ENCODE data around the gene OR4E1.
A peak's percentile ranks its signal among the peaks of the same experiment; 100 is the strongest.
"Not testable (repeated sequence)": the region's sequence is repeated elsewhere in the genome, so short reads cannot be mapped to it uniquely, and the experiment has no call there.

Gene OR4E1

DNA sequence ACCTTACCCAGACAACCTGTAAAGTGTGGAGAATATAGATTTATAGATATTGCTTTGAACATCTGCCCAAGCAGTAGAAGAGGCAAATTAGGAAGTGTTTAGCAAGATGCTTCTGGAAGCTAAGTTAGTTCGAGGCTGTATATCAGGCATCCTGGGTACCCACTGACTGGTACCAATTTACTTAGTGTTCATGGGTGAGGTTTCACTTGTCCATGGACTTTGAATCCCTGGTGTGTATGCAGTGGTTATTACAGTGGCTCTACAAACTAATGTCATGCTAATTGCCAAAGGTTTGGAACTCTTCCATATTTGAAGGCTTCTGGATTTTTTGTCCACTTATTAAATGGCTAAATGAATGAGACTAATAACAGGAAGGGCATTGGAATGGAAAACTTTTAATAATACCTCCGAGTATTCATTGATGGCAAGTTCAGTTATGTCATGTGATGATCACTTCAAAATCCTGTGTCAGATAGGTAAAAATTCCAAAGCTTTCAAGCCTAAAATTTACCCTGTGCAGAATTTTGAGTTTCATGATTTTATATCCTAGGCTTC, 20.2 kb downstream of the OR4E1 start, which contains the start of gene OR4E2:
OR4E2 (plus strand) TSS at position 505 of the 555 bp plus-strand sequence. CDS start 11,248 bp downstream, outside the sequence.
- no peak for DNase-seq (ENCODE audit: low read depth)

- no peak for DNase-seq (ENCODE audit: low read depth)
These were observed 21.3 kb downstream of the OR4E1 start for GRCh38 chr14:21652209-21652808.

DNA sequence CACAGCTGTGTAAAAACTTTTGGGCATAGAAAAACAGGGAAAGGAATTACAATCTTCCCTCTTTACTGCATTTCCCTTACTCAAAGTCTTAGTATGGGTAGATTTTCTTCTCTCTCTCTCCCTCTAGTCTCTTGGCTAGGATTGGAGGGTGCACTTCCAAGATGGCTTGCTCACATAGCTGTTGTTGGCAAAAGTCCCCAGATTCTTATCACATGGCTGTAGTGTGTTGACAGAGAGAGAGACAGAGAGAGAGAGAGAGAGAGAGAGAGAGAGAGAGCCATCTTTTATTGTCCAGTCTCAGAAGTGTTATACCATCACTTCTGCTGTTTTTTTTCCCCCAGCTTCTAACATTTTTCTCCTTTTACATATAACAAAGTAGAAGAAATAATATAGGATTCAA, 26.2 kb downstream of the OR4E1 start:
- DNase-seq (ENCODE audit: low read depth) = peak; percentile 77

DNA sequence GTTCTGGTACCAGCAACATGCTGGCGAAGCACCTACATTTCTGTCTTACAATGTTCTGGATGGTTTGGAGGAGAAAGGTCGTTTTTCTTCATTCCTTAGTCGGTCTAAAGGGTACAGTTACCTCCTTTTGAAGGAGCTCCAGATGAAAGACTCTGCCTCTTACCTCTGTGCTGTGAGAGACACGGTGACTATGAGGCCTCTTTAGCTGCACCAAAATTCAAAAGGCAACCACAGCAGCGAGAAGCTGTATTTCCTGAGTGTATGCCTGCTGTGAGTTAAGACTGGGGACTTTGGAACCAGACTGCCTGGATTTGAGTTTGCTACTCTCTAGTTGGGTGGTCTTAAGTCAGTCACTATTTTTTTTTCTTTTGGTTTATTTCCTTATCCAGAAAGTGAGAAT, 30.2 kb downstream of the OR4E1 start:
- DNase-seq (ENCODE audit: low read depth) = no peak

- DNase-seq (ENCODE audit: low read depth) = no peak
These were observed 30.9 kb downstream of the OR4E1 start for GRCh38 chr14:21642683-21643082.

DNA sequence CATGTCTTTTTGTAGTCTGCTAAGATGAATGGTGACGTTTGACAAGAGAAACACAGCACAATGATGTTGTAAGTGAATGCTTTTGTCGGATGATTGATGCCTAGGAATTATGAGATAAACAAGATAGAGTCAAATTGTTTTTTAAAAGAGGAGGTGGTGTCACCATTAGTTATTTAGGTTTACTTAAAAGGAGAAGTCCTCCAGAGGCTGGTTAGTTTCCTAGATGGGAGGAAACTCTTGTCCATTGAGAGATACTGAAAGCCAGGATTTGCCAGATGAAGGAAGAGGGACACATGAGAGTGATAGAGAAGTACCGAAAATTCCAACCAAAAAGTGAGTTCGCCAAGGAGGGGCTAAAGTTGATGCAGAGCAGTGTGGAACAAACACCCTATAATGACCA, 38.8 kb downstream of the OR4E1 start, which contains the start of gene OR10G2:
OR10G2 (minus strand) TSS at position 101 of the 400 bp plus-strand sequence; CDS start at position 3, 98 bp downstream.
- no peak for DNase-seq (ENCODE audit: low read depth)

GRCh38 chr14:21631084-21631483, 42.5 kb downstream of the OR4E1 start:
- DNase-seq (ENCODE audit: low read depth) = no peak

GRCh38 chr14:21630503-21630902, 43.1 kb downstream of the OR4E1 start:
- not testable (repeated sequence) for DNase-seq (ENCODE audit: low read depth)

DNA sequence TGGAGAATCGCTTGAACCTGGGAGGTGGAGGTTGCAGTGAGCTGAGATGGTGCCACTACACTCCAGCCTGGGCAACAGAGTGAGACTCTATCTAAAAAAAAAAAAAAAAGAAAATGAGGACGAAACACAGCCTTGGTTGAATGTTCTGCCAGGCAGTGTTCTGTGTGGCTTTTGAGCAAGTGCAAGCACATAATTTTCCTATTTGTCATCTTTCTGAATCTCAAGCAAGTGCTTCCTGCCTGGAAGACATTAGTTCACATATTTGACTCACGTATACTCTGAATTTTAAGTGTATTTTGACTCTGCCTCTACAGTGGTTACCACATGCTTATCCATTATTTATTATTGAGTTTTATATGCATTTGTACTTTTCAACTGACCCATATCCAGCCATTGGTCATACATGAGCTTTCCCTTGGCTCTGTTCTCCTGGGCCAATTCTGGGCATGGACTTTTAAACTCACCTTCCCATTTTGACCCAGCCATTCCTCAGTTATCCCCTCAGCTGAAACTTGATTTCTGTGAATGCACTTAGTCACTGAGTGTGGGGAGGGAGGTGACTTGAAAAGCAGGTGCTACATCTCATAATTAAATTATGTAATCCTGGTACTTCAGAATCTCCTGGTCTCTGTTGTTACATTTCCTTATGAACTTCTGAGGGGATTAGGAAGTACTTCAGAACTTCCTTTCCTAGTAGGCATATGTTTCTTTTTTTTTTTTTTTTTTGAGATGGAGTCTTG, 47.0 kb downstream of the OR4E1 start:
- peak; percentile 81 for DNase-seq (ENCODE audit: low read depth)

Measured in iris pigment epithelial cell (primary cell).